OCI-LY3 (cell line): Measurements from ENCODE around the gene CDH5.

Source experiments
- CTCF ChIP-seq: fragments of 200-600, 300-600 bp; sonication (generic); IDR thresholded peaks from 2 replicates; pipeline ENCODE4 v1.5.1; 2014; ENCODE audit warnings: antibody characterized with exemption, low read length, low read depth
- EZH2phosphoT487 ChIP-seq: fragments of 200-600 bp; shearing (Covaris generic); IDR thresholded peaks from 2 replicates; pipeline ENCODE4 v1.6.1; 2018; ENCODE audit warnings: antibody characterized with exemption, mixed run types, low read depth

DNA sequence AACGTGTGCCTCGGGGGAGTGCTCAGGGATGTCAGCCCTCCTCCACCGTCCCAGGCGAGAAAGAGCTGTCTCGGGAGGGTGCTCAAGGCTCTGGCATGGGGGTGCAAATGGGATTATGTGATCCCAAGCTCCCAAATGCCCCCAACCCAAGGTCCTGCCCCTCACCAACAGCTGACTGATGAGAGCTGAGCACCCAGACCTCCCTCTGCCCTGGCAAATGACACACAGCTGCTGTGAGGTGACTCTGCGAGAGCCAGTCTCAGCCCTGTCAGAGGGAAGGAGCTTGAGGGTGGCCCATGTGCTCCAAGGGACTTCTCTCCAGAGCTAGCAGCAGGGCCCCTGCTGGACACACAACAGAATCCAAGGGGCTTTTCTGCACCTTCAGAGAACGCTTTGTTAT is 7.7 kb downstream of the CDH5 start:
- no peak for TF ChIP-seq CTCF
- TF ChIP-seq EZH2phosphoT487: no peak
